NCI-H226 (cell line): ENCODE measurements around the gene CGA.
"Not testable (repeated sequence)": the region's sequence is repeated elsewhere in the genome, so short reads cannot be mapped to it uniquely, and the experiment has no call there.

Experiments
- DNase-seq: peaks from one replicate; pipeline ENCODE4 v3.0.0-alpha.2; 2015

CGA gene

GRCh38 chr6:87095087-87095509 is at the start of gene CGA:
TSS of gene CGA (minus strand) at chr6:87095106. CDS start at chr6:87088200, 6,906 bp downstream.
- DNase-seq: no peak

GRCh38 chr6:87139927-87140326 is 45.0 kb upstream of the CGA start:
- DNase-seq: not testable (repeated sequence)

- DNase-seq: no peak
Observed at GRCh38 chr6:87139236-87139635, 44.3 kb upstream of the CGA start.

- no peak for DNase-seq
Observed at GRCh38 chr6:87136963-87137362, 42.1 kb upstream of the CGA start.

GRCh38 chr6:87127737-87128136 is 32.8 kb upstream of the CGA start:
- DNase-seq: no peak

GRCh38 chr6:87126501-87126900 is 31.6 kb upstream of the CGA start:
- no peak for DNase-seq

GRCh38 chr6:87124074-87124473 is 29.2 kb upstream of the CGA start:
- no peak for DNase-seq

- DNase-seq: no peak
Observed at GRCh38 chr6:87122477-87122876, 27.6 kb upstream of the CGA start.

GRCh38 chr6:87118054-87118453 is 23.1 kb upstream of the CGA start:
- DNase-seq: no peak

GRCh38 chr6:87116922-87117321 is 22.0 kb upstream of the CGA start:
- no peak for DNase-seq

- DNase-seq: no peak
Observed at GRCh38 chr6:87115402-87116135, 20.7 kb upstream of the CGA start.

- no peak for DNase-seq
Observed at GRCh38 chr6:87110636-87111035, 15.7 kb upstream of the CGA start.

GRCh38 chr6:87105823-87106222 is 10.9 kb upstream of the CGA start:
- no peak for DNase-seq

GRCh38 chr6:87104667-87105066 is 9.8 kb upstream of the CGA start:
- no peak for DNase-seq

- no peak for DNase-seq
Observed at GRCh38 chr6:87103977-87104601, 9.2 kb upstream of the CGA start.

- no peak for DNase-seq
Observed at GRCh38 chr6:87102151-87102621, 7.3 kb upstream of the CGA start.

GRCh38 chr6:87101067-87101466 is 6.2 kb upstream of the CGA start:
- no peak for DNase-seq

- no peak for DNase-seq
Observed at GRCh38 chr6:87100216-87100615, 5.3 kb upstream of the CGA start.

- no peak for DNase-seq
Observed at GRCh38 chr6:87099472-87099871, 4.6 kb upstream of the CGA start.

- DNase-seq: no peak
Observed at GRCh38 chr6:87094576-87094975, 330 bp downstream of the CGA start.

- no peak for DNase-seq
Observed at GRCh38 chr6:87093651-87094050, 1.3 kb downstream of the CGA start.

GRCh38 chr6:87093199-87093598 is 1.7 kb downstream of the CGA start:
- DNase-seq: no peak

- no peak for DNase-seq
Observed at GRCh38 chr6:87092435-87092834, 2.5 kb downstream of the CGA start.

- no peak for DNase-seq
Observed at GRCh38 chr6:87089135-87089534, 5.8 kb downstream of the CGA start.

- no peak for DNase-seq
Observed at GRCh38 chr6:87088076-87088475, 6.8 kb downstream of the CGA start.
